Sigmoid colon (tissue), 7 donors: Measurements from ENCODE around the gene KRTAP9-7. TPM values are rescaled to one million over a fixed set of nuclear protein-coding genes. Genes with fewer than 3 reads are reported as not detected.

ENCODE experiments used
- DNase-seq: peaks from one replicate; pipeline ENCODE4 v3.0.0-alpha.2; 2019
- H3K27ac ChIP-seq, 4 donors: fragments of 200-600 bp; sonication (generic); one replicate each; pipeline ENCODE4 v1.5.1; 2016 to 2019; ENCODE audit warnings: mild to moderate bottlenecking in 1 of 4
- H3K27me3 ChIP-seq, 3 donors: fragments of 200-600 bp; sonication (generic); one replicate each; pipeline ENCODE4 v1.5.1; 2019; ENCODE audit warnings: mild to moderate bottlenecking in 1 of 3
- H3K36me3 ChIP-seq, 4 donors: fragments of 200-600 bp; sonication (generic); one replicate each; pipeline ENCODE4 v1.5.1; 2016 to 2019
- H3K4me1 ChIP-seq, 4 donors: fragments of 200-600 bp; sonication (generic); one replicate each; pipeline ENCODE4 v1.5.1; 2017 to 2019
- H3K4me3 ChIP-seq, 4 donors: fragments of 200-600 bp; sonication (generic); one replicate each; pipeline ENCODE4 v1.5.1; 2017 to 2019; ENCODE audit warnings: mild to moderate bottlenecking in 2 of 4, moderate library complexity in 1 of 4
- H3K9me3 ChIP-seq, 4 donors: fragments of 200-600 bp in 3 of 4; sonication (generic) in 3 of 4; one replicate each; pipeline versions ENCODE4 v1.5.1 to v1.6.1; 2013 to 2019
- EP300 ChIP-seq, 4 donors: sonication (generic); formaldehyde crosslinking; IDR thresholded peaks; one replicate each; pipeline ENCODE4 v1.6.1; 2017; ENCODE audit warnings: antibody characterized with exemption in 4 of 4
- POLR2A ChIP-seq, 2 donors: fragments of 450-650 bp; IDR thresholded peaks; one replicate each; pipeline ENCODE4 v1.6.1; 2016; ENCODE audit warnings: antibody characterized with exemption in 2 of 2, mild to moderate bottlenecking in 2 of 2, moderate library complexity in 2 of 2
- POLR2AphosphoS5 ChIP-seq, 4 donors: sonication (generic); formaldehyde crosslinking; IDR thresholded peaks; one replicate each; pipeline ENCODE4 v1.6.1; 2017; ENCODE audit warnings: antibody characterized with exemption in 4 of 4
- WGBS, 2 donors: extraction: QIAGEN DNeasy Blood & Tissue Kit; methylation state at CpG; one replicate each; pipeline ENCODE4 v1.1.7; 2013; 5-methylcytosine and 5-hydroxymethylcytosine counted together
- intact Hi-C: fragments of 100-400 bp; cut with DNase I; formaldehyde crosslinking; loops from one replicate; pipeline ENCODE4 v1.15.1; 2023
- polyA plus RNA-seq, 3 donors: library from polyadenylated mRNA; stranded (reverse); fragments of 200-250 nt; gene quantifications; one replicate each; pipeline ENCODE4 v1.2.3, GENCODE V29; 2013
- total RNA-seq, 4 donors: library from RNA; depleted of rRNA; stranded (reverse); fragments of >200 nt; gene quantifications; one replicate each; pipeline ENCODE4 v1.1.0, GENCODE V29; 2016
- TF ChIP-seq, protein P1 (sequence below), 4 experiments: fragments of 450-650 bp in 3 of 4; fragments of 200-600 bp in 1 of 4; IDR thresholded peaks; one replicate each; pipeline ENCODE4 v1.5.1; 2016 to 2019; ENCODE audit warnings: antibody characterized with exemption in 4 of 4, mild to moderate bottlenecking in 3 of 4, moderate library complexity in 2 of 4
- donor health status: healthy with polysubstance abuse.
- donor health status: Bipolar disorder and iron deficiency.
- donor health status: healthy.

The KRTAP9-7 gene
- total and polyA plus RNA-seq, 7 donors, result not detected

GRCh38 chr17:41301916-41302901 lies 26.7 kb downstream of the KRTAP9-7 start, which contains the start of gene KRTAP29-1:
Gene KRTAP29-1, minus strand, starts transcription at chr17:41302851. Its CDS starts 0 bp downstream, at chr17:41302851.
- no peak for DNase-seq

DNA sequence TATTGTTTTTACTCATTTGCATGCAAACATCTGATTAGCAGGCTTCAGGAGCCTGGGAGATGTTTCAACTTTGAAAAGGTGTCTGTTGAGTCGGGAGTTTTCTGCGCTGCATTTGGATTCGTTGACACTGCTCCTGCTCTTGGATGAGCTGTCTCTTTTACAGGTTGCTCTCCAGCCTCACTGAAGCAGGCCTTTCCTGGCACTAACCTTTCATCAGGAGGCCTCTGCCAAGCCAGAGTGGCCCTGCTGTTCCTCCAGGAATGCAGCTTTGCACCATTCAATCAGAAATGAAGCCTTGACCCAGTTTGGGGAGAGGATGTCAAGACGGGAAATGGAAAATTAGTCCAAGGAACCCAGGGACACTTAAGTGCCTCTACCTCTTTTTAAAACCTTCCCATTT lies 27.5 kb downstream of the KRTAP9-7 start:
- TF ChIP-seq POLR2AphosphoS5 (IDR thresholded peaks at IDR 0.05), result no peak
- no peak for TF ChIP-seq EP300 (IDR thresholded peaks at IDR 0.05)
- TF ChIP-seq POLR2A (IDR thresholded peaks at IDR 0.05), result no peak
- TF ChIP-seq, protein P1, sequence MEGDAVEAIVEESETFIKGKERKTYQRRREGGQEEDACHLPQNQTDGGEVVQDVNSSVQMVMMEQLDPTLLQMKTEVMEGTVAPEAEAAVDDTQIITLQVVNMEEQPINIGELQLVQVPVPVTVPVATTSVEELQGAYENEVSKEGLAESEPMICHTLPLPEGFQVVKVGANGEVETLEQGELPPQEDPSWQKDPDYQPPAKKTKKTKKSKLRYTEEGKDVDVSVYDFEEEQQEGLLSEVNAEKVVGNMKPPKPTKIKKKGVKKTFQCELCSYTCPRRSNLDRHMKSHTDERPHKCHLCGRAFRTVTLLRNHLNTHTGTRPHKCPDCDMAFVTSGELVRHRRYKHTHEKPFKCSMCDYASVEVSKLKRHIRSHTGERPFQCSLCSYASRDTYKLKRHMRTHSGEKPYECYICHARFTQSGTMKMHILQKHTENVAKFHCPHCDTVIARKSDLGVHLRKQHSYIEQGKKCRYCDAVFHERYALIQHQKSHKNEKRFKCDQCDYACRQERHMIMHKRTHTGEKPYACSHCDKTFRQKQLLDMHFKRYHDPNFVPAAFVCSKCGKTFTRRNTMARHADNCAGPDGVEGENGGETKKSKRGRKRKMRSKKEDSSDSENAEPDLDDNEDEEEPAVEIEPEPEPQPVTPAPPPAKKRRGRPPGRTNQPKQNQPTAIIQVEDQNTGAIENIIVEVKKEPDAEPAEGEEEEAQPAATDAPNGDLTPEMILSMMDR (IDR thresholded peaks at IDR 0.05), result no peak
- intact Hi-C loops, result no loop called here
- Histone ChIP-seq H3K36me3 (no peaks in the 10 kb centered on the region), H3K4me3 (no peak overlapping the region), H3K27me3 (no peaks in the 10 kb centered on the region), H3K9me3 (no peaks in the 10 kb centered on the region), H3K27ac (no peak overlapping the region), H3K4me1 (peaks cover 0 to 9% (median 0%) of the 10 kb centered on the region in 4 donors)
- 91 to 92% methylated on average over 4 of the region's 4 CpGs for WGBS, 2 donors
- DNase-seq, result no peak

More at GRCh38 chr17:41301916-41302901, 26.7 kb downstream of the KRTAP9-7 start, which contains the start of gene KRTAP29-1:
- H3K27ac ChIP-seq, result no peak within 1 kb of the TSS
- H3K4me1 ChIP-seq, result peaks cover 0 to 9% (median 0%) of the 10 kb centered on the region in 4 donors
- intact Hi-C loops, result no loop called here
- no peaks in the 10 kb centered on the region for H3K9me3 ChIP-seq
- H3K4me3 ChIP-seq, result no peak within 1 kb of the TSS
- WGBS, 2 donors, result 75 to 78% methylated on average over 11 of the region's 11 CpGs
- TF ChIP-seq EP300 (IDR thresholded peaks at IDR 0.05) (no peak), POLR2A (IDR thresholded peaks at IDR 0.05) (no peak), POLR2AphosphoS5 (IDR thresholded peaks at IDR 0.05) (no peak)
- TF ChIP-seq, protein P1 (IDR thresholded peaks at IDR 0.05), result no peak
- H3K27me3 ChIP-seq, result no peaks in the 10 kb centered on the region
- no peaks in the 10 kb centered on the region for H3K36me3 ChIP-seq

GRCh38 chr17:41304091-41304490 lies 28.6 kb downstream of the KRTAP9-7 start:
- 83 to 86% methylated on average over 12 of the region's 12 CpGs for WGBS, 2 donors
- Histone ChIP-seq H3K4me1 (peaks cover 0 to 9% (median 0%) of the 10 kb centered on the region in 4 donors), H3K36me3 (no peaks in the 10 kb centered on the region), H3K9me3 (no peaks in the 10 kb centered on the region), H3K4me3 (no peak overlapping the region), H3K27me3 (no peaks in the 10 kb centered on the region), H3K27ac (no peak overlapping the region)
- no peak for DNase-seq
- no peak for TF ChIP-seq POLR2A (IDR thresholded peaks at IDR 0.05)
- TF ChIP-seq EP300 (IDR thresholded peaks at IDR 0.05), result no peak
- TF ChIP-seq, protein P1 (IDR thresholded peaks at IDR 0.05), result no peak
- no peak for TF ChIP-seq POLR2AphosphoS5 (IDR thresholded peaks at IDR 0.05)
- intact Hi-C loops, result no loop called here

DNA sequence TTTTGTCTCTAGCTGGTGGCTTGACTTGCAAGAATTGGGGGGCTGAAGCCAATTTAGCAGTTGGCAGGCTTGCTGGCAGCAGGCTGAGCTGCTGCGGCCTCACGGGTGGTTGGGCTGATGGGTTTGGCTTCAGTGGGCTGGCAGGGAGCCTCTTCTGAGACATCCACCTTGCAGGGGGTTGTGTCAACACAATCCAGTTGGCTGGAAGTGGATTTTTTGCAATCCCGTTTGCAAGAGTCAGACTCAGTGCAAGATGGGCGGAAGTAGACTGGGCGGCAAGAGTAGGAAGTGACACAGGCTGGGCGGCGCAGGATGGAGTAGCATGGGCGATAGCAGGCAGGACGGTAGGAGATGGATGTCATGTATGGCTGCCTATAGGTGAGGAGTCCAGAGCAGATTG lies 32.1 kb downstream of the KRTAP9-7 start:
- H3K4me3 ChIP-seq, result no peak overlapping the region

More for the DNA sequence above, 32.1 kb downstream of the KRTAP9-7 start:
- H3K36me3 ChIP-seq, result no peaks in the 10 kb centered on the region
- intact Hi-C loops, result no loop called here
- H3K4me1 ChIP-seq, result peaks cover 0 to 3% (median 0%) of the 10 kb centered on the region in 4 donors
- no peaks in the 10 kb centered on the region for H3K27me3 ChIP-seq
- no peak for DNase-seq
- H3K9me3 ChIP-seq, result no peaks in the 10 kb centered on the region
- TF ChIP-seq POLR2AphosphoS5 (IDR thresholded peaks at IDR 0.05) (no peak), EP300 (IDR thresholded peaks at IDR 0.05) (no peak), POLR2A (IDR thresholded peaks at IDR 0.05) (no peak)
- TF ChIP-seq, protein P1 (IDR thresholded peaks at IDR 0.05), result no peak
- H3K27ac ChIP-seq, result no peak overlapping the region
- 87% methylated on average over 9 of the region's 9 CpGs for WGBS, 2 donors
